HG03439 (cell line): ENCODE measurements around the gene ALKBH3.

Source experiments
- ATAC-seq: cut with Tn5 transposase; IDR thresholded peaks from one replicate; pipeline ENCODE4 v1.9.1; 2021; ENCODE audit warnings: mild to moderate bottlenecking, moderate library complexity; ENCODE audit not compliant: unreplicated experiment

ALKBH3 gene

GRCh38 chr11:43955381-43956118 is 74.9 kb downstream of the ALKBH3 start:
- ATAC-seq: no peak

- no peak for ATAC-seq
Measured at GRCh38 chr11:43957571-43957970, 76.9 kb downstream of the ALKBH3 start.

GRCh38 chr11:43959321-43959995 is 78.8 kb downstream of the ALKBH3 start:
- ATAC-seq: no peak

GRCh38 chr11:43962383-43963278 is 82.0 kb downstream of the ALKBH3 start:
- no peak for ATAC-seq

- no peak for ATAC-seq
Measured at GRCh38 chr11:43963279-43963620, 82.6 kb downstream of the ALKBH3 start.

GRCh38 chr11:43967661-43968060 is 87.0 kb downstream of the ALKBH3 start:
- ATAC-seq: no peak

GRCh38 chr11:43968719-43969118 is 88.1 kb downstream of the ALKBH3 start:
- no peak for ATAC-seq

- ATAC-seq: no peak
Measured at GRCh38 chr11:43969543-43969942, 88.9 kb downstream of the ALKBH3 start.
